HG03103 (cell line): ENCODE data around the gene OR1I1.

Experiments used
- ATAC-seq: cut with Tn5 transposase; IDR thresholded peaks from one replicate; pipeline ENCODE4 v1.9.1; 2021; ENCODE audit warnings: low read depth; ENCODE audit not compliant: unreplicated experiment

Gene OR1I1

DNA sequence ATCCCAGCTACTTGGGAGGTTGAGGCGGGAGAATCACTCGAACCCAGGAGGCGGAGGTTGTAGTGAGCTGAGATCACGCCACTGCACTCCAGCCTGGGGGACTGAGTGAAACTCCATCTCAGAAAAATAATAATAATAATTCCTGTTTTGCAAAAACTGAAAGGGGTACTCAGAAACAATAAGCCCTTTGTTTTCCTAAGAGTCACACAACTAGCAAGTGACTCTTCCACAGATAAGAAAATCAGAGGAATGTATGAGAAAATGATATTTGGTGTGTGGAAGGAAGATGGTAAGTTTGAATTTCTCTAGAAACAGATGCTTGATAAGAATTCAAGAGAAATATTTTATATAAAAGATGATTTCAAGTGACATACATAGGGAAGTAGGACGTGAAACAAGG lies 60.3 kb downstream of the OR1I1 start:
- ATAC-seq: no peak
